Measurements from ENCODE around the gene KCNJ13.

DNA sequence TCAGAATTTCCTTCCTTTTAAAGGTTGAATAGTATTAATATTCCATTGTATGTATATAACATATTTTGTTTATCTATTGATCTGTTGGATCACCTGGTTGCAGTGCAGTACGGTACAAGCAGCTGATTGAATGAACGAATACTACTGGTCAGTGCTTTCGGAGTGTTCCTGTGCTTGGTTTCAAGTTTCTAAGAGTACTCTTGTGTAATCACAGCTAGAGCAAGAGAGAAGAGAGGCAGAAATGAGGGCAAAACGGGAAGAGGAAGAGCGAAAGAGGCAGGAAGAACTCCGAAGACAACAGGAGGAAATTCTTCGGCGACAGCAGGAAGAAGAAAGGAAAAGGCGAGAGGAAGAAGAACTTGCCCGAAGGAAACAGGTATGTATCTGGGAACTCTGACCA lies 40.3 kb upstream of the KCNJ13 start:
- TF ChIP-seq, protein P1, sequence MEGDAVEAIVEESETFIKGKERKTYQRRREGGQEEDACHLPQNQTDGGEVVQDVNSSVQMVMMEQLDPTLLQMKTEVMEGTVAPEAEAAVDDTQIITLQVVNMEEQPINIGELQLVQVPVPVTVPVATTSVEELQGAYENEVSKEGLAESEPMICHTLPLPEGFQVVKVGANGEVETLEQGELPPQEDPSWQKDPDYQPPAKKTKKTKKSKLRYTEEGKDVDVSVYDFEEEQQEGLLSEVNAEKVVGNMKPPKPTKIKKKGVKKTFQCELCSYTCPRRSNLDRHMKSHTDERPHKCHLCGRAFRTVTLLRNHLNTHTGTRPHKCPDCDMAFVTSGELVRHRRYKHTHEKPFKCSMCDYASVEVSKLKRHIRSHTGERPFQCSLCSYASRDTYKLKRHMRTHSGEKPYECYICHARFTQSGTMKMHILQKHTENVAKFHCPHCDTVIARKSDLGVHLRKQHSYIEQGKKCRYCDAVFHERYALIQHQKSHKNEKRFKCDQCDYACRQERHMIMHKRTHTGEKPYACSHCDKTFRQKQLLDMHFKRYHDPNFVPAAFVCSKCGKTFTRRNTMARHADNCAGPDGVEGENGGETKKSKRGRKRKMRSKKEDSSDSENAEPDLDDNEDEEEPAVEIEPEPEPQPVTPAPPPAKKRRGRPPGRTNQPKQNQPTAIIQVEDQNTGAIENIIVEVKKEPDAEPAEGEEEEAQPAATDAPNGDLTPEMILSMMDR (IDR thresholded peaks at IDR 0.05): no peak
- no peak for TF ChIP-seq POLR2A (IDR thresholded peaks at IDR 0.05)

Measured in esophagus squamous epithelium (tissue), 4 donors.